NCI-H128 (cell line): ENCODE results near the gene WNT7A.

ENCODE experiments used
- DNase-seq: peaks from one replicate; lab custom pipeline; 2025; ENCODE audit not compliant: unreplicated experiment; lab: John Stamatoyannopoulos, UW

Gene WNT7A

GRCh38 chr3:13829311-13829710 is 50.6 kb downstream of the WNT7A start:
- no peak for DNase-seq

GRCh38 chr3:13828501-13829265 is 51.2 kb downstream of the WNT7A start:
- DNase-seq = no peak

- DNase-seq = no peak
These were observed 52.2 kb downstream of the WNT7A start for GRCh38 chr3:13827699-13828098.

GRCh38 chr3:13827256-13827655 is 52.6 kb downstream of the WNT7A start:
- no peak for DNase-seq

- DNase-seq = no peak
These were observed 53.2 kb downstream of the WNT7A start for GRCh38 chr3:13826672-13827071.

- no peak for DNase-seq
These were observed 54.0 kb downstream of the WNT7A start for GRCh38 chr3:13825821-13826220.

- no peak for DNase-seq
These were observed 54.6 kb downstream of the WNT7A start for GRCh38 chr3:13825311-13825579.

DNA sequence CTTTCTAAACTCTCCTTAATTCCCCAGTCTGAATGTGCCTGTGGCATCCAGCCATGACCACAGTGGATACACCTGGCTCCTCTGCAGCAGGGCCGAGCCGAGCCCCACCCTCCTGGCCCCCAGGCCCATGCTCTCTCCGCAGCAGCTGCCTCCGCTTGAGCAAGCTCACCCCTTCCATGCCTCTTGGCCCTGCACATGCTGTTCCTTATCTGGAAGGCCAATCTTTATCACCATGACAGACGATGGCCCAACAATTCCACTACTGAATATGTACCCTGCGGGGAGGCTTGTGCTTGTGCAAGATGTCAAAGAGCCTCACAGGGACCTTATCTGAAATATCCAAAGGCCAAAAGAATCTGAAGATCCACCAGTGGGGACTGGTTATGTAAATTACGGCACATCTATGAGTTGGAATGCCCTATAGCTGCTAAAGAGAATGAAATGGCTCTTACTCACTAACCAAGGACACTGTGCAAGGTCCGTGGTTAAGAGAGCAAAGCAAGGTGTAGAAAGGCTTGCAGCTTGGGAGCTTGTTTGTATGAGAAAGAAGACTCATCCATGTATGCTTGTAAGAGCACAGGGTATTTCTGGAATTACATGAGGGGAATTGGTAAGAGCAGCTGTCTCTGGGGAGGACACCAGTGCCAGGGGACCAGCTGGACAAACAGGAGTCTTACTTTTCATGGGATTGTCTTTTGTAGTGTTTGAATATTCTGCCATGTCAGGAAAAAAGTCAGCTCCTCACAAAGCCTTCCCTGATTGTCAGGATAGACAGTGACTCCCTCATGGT is 55.2 kb downstream of the WNT7A start:
- no peak for DNase-seq

DNA sequence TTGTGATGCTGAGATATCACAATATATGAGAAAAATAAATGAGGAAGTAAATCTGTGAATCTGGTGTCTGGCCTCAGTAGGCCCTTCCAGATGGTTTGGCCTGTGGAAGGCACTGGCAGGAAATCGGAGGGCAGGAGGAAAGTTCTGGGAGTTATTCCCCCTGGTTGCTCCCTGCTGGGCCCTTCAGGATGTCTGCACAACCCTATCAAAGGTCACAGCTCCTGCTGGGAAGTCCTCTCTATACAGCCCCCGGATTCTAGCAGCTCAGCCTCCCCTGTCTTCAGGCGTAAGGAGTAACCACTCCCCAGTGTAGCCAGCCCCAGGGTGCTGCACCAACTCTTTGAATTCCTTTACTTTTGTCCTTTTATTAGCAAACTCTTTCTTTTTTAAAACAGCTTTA is 56.2 kb downstream of the WNT7A start:
- DNase-seq = no peak

DNA sequence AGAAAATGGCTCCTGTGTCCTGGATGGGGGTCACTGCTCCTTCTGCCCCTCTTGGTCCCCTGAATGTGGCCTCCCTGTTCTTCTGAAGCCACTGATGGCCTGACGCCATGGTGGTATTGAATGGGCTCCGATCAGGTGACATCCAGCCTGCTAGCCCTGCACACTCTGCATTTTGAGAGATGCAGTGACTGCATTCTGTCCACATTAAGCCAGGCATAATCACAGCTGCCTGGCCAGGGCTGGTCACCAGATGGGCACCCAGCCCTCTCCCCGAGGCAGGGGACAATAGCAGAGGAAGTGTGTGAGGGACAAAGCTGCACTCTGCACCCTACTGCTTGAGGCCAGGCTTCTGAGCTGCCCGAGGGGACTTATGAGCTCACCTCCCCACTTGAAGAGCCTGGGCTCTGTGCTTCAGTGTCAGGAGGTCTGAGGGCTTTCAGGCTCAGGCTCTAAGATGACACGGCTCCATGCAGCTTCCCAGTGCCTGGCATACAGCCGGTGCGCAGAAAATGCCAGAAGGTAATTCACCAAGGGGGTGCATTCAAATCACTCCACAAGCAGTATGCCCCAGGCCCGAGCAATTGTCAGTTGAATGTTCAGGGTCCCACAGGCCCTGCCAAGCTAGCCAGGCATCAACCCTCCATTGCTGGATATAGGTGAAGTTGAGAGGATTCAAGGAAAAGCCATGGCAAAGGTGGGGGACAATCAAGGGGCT is 56.8 kb downstream of the WNT7A start:
- DNase-seq = no peak

GRCh38 chr3:13822042-13822441 is 57.8 kb downstream of the WNT7A start:
- no peak for DNase-seq

DNA sequence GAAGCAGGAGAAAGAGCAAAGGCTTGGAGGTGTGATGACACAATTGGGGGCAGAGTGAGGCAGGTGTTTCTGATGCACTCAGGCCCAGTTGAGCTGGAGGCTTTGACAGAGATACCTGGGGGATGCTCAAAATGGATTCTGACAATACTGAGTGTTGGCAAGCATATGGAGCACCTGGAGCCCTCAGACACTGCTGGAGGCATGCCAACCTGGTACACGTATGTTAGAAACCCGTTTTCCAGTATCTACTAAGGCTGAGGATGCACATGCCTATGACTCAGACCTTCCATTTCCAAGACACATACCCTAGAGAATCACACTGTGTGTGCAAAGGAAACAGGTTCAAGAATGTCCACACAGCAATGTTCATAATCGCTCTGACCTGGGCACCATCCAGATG is 58.7 kb downstream of the WNT7A start:
- DNase-seq = no peak

DNA sequence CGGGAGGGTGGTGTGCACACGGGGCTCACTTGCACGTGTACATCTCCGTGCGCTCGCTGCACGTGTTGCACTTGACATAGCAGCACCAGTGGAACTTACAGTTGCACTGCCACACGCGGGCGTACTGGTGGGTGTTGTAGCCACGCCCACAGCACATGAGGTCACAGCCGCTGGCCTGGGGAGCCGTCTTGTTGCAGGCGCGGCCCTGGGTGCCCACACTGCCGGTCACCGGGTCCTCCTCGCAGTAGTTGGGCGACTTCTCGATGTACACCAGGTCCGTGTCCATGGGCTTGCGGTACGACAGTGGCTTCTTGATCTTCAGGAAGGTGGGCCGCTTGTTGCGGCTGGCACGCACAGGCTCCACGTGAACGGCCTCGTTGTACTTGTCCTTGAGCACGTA is 61.0 kb downstream of the WNT7A start:
- no peak for DNase-seq

GRCh38 chr3:13815088-13815683 is 64.7 kb downstream of the WNT7A start:
- DNase-seq = no peak

- DNase-seq = no peak
These were observed 67.8 kb downstream of the WNT7A start for GRCh38 chr3:13812034-13812471.

DNA sequence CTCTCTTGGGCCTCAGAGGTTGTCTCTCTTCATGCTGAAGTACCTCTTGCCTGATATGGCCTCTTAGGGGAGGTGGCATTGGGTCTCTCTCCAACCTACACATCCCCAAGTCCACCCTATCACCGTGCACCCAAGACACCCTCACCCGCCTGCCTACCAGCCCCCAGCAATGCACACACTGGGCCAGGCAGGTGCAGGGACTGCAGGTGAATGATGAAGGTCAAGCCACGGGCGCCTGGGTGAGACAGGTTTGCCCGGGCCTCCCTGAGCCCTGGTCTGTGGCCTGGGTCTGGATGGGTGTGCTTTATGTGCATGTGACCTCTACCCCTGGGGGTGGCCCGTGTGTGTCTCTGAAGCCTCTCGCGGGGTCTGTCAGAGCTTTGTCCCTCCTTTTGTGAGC is 68.3 kb downstream of the WNT7A start:
- no peak for DNase-seq

DNA sequence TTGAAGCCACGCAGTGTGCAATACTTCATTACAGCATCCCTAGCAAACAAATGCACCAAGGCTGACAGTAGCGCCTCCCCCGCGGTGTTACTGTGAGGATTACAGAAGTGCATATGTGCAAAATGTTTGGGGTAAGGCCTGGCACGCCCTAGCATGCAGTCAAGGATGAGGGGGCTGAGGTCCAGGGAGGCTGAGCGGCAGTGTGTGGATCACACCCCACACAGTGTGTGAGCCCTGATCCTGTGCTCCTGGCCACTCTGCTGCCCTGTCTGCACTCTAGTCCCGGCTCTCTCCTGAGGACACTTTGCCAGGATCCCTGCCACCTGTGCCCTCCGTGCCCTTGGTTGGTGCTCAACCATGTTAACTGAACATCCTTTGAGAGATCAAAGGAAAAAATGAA is 71.3 kb downstream of the WNT7A start:
- no peak for DNase-seq

DNA sequence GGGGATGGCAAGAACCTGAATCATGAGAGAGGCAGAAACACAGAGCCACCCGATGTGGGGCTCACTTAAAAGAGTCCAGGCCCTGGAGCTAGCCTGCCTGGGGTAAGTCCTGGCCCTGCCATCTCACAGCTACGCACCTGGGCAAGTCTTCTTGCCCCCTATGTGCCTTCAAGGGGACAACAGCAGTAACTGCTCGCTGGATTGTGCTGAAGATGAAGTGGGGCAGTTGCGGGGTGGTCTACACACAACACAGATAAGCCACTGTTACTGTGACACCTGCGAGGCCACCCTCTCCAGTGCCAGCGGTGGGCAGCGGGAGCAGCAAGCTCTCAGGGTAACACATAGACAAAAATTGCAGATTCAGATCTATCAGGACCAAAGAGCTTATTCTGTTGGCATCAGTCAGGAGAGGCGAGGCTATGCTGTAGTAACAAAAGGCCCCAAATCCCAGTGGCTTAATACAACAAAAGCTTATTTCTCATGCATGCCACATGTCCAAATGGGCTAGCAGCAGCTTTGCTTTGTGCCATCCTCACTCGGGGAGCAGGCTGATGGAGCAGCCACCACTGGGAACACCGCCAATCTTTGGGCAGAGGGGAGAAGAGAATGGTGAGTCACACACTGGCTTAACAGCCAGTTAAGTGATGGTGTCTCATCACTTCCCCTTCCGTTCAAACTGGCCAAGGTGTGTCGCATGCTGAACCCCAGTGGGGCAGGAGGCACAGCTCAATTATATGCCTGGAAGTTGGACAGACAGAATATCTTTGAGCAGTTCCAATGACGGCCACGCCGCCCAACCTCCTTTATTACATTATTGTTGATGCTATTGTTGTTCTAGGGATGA is 78.3 kb downstream of the WNT7A start:
- DNase-seq = no peak

DNA sequence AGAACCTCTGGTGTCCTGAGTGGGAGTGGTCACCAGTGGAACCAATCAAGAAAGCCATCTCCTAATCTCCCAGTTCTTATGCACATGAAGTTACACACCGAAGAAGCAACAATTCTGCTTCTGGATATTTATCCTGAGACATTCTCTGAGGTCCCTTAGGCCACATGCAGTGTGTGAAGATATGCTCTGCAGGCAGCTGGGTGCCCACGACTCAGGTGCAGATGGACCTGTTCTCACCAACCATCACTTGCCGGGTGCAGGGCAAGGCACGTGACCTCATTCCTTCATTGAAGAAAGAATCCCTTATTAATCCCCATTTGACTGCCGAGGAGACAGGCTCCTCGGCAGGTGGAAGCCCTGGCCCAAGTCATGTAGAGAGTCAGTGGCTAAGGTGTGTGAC is 79.8 kb downstream of the WNT7A start:
- DNase-seq = no peak

GRCh38 chr3:13798401-13798800 is 81.5 kb downstream of the WNT7A start:
- no peak for DNase-seq
